T-helper 2 cell treated with Interferon-gamma antibody and Interleukin-4, amounts not matched to agents 5 μg/mL and 100 μg/mL, for 36 hours (primary cell): ENCODE measurements around the gene SEC24D.
A peak's percentile ranks its signal among the peaks of the same experiment; 100 is the strongest.
"Not testable (repeated sequence)": the region's sequence is repeated elsewhere in the genome, so short reads cannot be mapped to it uniquely, and the experiment has no call there.

Experiments
- DNase-seq: peaks from one replicate; pipeline ENCODE4 v3.0.0; 2021; ENCODE audit warnings: low spot score
- H3K27ac Mint-ChIP-seq: one replicate; pipeline ENCODE4 v1.8.0; 2021; ENCODE audit warnings: mild to moderate bottlenecking, mixed read lengths
- H3K27me3 Mint-ChIP-seq: one replicate; pipeline ENCODE4 v1.8.0; 2021; ENCODE audit warnings: low read depth, mixed read lengths
- H3K36me3 Mint-ChIP-seq: one replicate; pipeline ENCODE4 v1.8.0; 2021; ENCODE audit warnings: low read depth, mixed read lengths
- H3K4me1 Mint-ChIP-seq: one replicate; pipeline ENCODE4 v1.8.0; 2021; ENCODE audit warnings: low read depth, mixed read lengths
- H3K4me3 Mint-ChIP-seq: one replicate; pipeline ENCODE4 v1.8.0; 2022; ENCODE audit warnings: mild to moderate bottlenecking, moderate library complexity, mixed read lengths
- H3K9me3 Mint-ChIP-seq: one replicate; pipeline ENCODE4 v1.8.0; 2021; ENCODE audit warnings: mixed read lengths

SEC24D gene

GRCh38 chr4:118835571-118836300 lies at the start of gene SEC24D:
SEC24D (minus strand) TSS chr4:118836126; CDS start chr4:118833696, 2,430 bp downstream.
- Mint-ChIP-seq H3K4me3 (peak within 1 kb of the TSS; percentile 99), H3K27me3 (no peaks in the 10 kb centered on the region), H3K27ac (peak within 1 kb of the TSS; percentile 100), H3K9me3 (no peaks in the 10 kb centered on the region), H3K4me1 (peaks cover 19% of the 10 kb centered on the region), H3K36me3 (peaks cover 20% of the 10 kb centered on the region)
- DNase-seq = peak; percentile 90

GRCh38 chr4:118884716-118885115 lies 48.8 kb upstream of the SEC24D start:
- peaks cover 10% of the 10 kb centered on the region for H3K4me1 Mint-ChIP-seq
- no peaks in the 10 kb centered on the region for H3K36me3 Mint-ChIP-seq
- no peak for DNase-seq
- no peak overlapping the region for H3K27ac Mint-ChIP-seq
- no peak overlapping the region for H3K4me3 Mint-ChIP-seq
- no peaks in the 10 kb centered on the region for H3K9me3 Mint-ChIP-seq
- H3K27me3 Mint-ChIP-seq = peaks cover 32% of the 10 kb centered on the region

GRCh38 chr4:118883861-118884260 lies 47.9 kb upstream of the SEC24D start:
- no peaks in the 10 kb centered on the region for H3K36me3 Mint-ChIP-seq
- H3K27me3 Mint-ChIP-seq = peaks cover 27% of the 10 kb centered on the region
- no peaks in the 10 kb centered on the region for H3K9me3 Mint-ChIP-seq
- no peak overlapping the region for H3K27ac Mint-ChIP-seq
- DNase-seq = no peak
- peaks cover 6% of the 10 kb centered on the region for H3K4me1 Mint-ChIP-seq
- H3K4me3 Mint-ChIP-seq = no peak overlapping the region

GRCh38 chr4:118881512-118882146 lies 45.7 kb upstream of the SEC24D start:
- DNase-seq = no peak
- no peak overlapping the region for H3K4me3 Mint-ChIP-seq
- no peak overlapping the region for H3K27ac Mint-ChIP-seq
- no peaks in the 10 kb centered on the region for H3K4me1 Mint-ChIP-seq
- no peaks in the 10 kb centered on the region for H3K9me3 Mint-ChIP-seq
- H3K27me3 Mint-ChIP-seq = peaks cover 13% of the 10 kb centered on the region
- no peaks in the 10 kb centered on the region for H3K36me3 Mint-ChIP-seq

DNA sequence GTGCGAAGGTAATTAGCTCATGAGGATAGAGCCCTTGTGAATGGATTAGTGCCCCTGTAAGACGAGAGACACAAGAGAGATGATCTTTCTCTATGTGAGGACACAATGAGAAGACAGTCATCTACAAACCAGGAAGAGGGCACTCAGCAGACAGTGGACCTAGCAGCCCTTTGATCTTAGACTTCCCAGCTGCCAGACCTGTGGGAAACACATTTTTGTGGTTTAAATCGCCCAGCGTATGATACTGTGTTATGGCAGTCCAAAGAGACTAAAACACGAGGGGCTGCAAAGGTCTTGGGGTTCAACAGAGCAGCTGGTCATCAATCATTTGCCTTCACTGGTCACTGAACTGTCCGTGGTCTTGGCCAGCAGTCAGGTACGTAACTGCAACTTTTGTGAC lies 43.5 kb upstream of the SEC24D start:
- DNase-seq = no peak
- H3K27ac Mint-ChIP-seq = no peak overlapping the region
- H3K36me3 Mint-ChIP-seq = no peaks in the 10 kb centered on the region
- peaks cover 3% of the 10 kb centered on the region for H3K27me3 Mint-ChIP-seq
- no peaks in the 10 kb centered on the region for H3K9me3 Mint-ChIP-seq
- H3K4me1 Mint-ChIP-seq = no peaks in the 10 kb centered on the region
- H3K4me3 Mint-ChIP-seq = no peak overlapping the region

GRCh38 chr4:118878507-118878906 lies 42.6 kb upstream of the SEC24D start:
- H3K4me3 Mint-ChIP-seq, H3K27ac Mint-ChIP-seq, H3K36me3 Mint-ChIP-seq, H3K4me1 Mint-ChIP-seq, DNase-seq, H3K9me3 Mint-ChIP-seq, H3K27me3 Mint-ChIP-seq: not testable (repeated sequence)

DNA sequence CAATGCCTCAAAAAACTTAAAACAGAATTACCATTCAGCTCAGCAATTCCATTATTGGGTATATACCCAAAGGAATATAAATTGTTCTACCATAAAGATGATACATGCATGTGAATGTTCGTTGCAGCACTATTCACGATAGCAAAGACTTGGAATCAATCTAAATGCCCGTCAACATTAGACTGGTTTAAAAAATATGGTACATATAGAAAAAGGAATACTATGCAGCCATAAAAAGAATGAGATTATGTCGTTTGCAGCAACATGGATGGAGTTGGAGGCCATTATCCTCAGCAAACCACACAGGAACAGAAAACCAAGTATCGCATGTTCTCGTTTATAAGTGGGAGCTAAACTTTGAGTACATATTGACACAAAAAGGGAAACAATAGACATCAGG lies 41.9 kb upstream of the SEC24D start:
- Mint-ChIP-seq H3K27ac (no peak overlapping the region), H3K9me3 (no peaks in the 10 kb centered on the region), H3K27me3 (peaks cover 6% of the 10 kb centered on the region), H3K4me1 (no peaks in the 10 kb centered on the region), H3K4me3 (no peak overlapping the region), H3K36me3 (no peaks in the 10 kb centered on the region)
- DNase-seq = no peak

DNA sequence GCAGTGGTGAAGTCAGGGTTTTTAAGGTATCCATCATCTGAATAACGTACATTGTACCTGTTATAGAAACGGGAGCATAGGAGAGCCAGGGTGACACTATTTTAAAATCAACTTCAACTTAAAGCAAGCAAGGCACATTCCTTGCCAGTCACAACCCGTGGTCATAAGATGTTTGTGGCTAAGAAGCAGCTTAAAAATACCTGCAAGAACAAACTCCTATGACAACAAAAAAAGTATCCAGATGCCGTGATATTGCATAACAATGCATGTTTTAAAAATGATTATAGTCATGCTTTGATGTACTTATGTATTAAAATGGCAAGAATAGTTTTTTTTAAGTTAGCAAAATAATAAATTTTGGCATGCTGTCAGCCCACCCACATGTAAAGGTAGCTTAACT lies 36.3 kb upstream of the SEC24D start:
- no peaks in the 10 kb centered on the region for H3K9me3 Mint-ChIP-seq
- H3K4me1 Mint-ChIP-seq = no peaks in the 10 kb centered on the region
- H3K27me3 Mint-ChIP-seq = peaks cover 7% of the 10 kb centered on the region
- H3K36me3 Mint-ChIP-seq = no peaks in the 10 kb centered on the region
- H3K4me3 Mint-ChIP-seq = no peak overlapping the region
- DNase-seq = no peak
- H3K27ac Mint-ChIP-seq = no peak overlapping the region

DNA sequence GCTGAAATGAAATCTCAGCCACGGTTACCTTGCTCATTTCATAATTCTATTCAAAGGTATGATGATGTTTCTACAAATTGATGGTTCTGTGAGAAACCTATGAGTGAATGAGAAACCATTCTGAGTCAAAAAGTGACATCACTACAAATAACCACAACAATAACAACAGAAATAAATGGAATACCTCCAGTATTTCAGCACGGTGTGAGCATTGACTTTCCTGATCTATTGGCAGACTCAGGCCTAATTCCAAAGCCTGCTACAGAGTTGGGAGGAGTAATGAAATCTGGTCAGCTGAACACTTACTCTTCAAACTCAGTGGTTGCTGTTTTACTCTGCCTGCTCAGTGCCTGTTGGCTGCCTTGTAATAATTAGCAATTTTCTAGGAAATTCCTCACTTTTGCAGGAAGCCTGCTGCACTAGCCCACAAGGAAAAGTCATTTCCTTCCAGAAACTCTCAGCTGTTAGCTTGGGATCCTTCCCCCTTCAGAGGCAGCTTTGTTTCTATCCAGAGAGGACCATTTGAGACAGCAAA lies 33.9 kb upstream of the SEC24D start:
- Mint-ChIP-seq H3K27ac (no peak overlapping the region), H3K4me1 (peaks cover 4% of the 10 kb centered on the region), H3K9me3 (no peaks in the 10 kb centered on the region), H3K4me3 (no peak overlapping the region), H3K27me3 (peaks cover 12% of the 10 kb centered on the region), H3K36me3 (no peaks in the 10 kb centered on the region)
- DNase-seq = no peak

GRCh38 chr4:118867311-118868067 lies 31.6 kb upstream of the SEC24D start:
- no peaks in the 10 kb centered on the region for H3K36me3 Mint-ChIP-seq
- peaks cover 14% of the 10 kb centered on the region for H3K27me3 Mint-ChIP-seq
- no peak overlapping the region for H3K27ac Mint-ChIP-seq
- DNase-seq = no peak
- no peaks in the 10 kb centered on the region for H3K9me3 Mint-ChIP-seq
- no peak overlapping the region for H3K4me3 Mint-ChIP-seq
- peaks cover 4% of the 10 kb centered on the region for H3K4me1 Mint-ChIP-seq

DNA sequence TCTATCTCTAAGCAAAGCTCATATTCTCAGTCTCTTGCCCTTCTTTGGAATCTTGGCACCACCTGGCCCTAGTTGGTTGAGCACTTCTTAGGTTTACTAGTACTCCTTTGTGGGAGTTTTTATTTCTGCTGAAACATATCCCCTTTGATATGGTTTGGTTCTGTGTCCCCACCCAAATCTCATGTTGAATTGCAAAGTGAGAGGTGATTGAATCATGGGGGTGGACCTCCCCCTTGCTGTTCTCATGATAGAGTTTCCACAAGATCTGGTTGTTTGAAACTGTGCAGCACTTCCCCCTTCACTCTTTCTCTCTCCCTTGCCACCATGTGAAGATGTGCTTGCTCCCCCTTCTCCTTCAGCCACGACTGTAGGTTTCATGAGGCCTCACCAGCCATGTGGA lies 30.5 kb upstream of the SEC24D start:
- Mint-ChIP-seq H3K27me3 (peaks cover 19% of the 10 kb centered on the region), H3K9me3 (no peaks in the 10 kb centered on the region), H3K36me3 (no peaks in the 10 kb centered on the region), H3K4me3 (no peak overlapping the region), H3K27ac (no peak overlapping the region), H3K4me1 (peaks cover 4% of the 10 kb centered on the region)
- DNase-seq = no peak

- H3K9me3 Mint-ChIP-seq = no peaks in the 10 kb centered on the region
- H3K4me3 Mint-ChIP-seq = no peak overlapping the region
- no peaks in the 10 kb centered on the region for H3K36me3 Mint-ChIP-seq
- DNase-seq = no peak
- H3K27ac Mint-ChIP-seq = no peak overlapping the region
- peaks cover 4% of the 10 kb centered on the region for H3K4me1 Mint-ChIP-seq
- peaks cover 22% of the 10 kb centered on the region for H3K27me3 Mint-ChIP-seq
Measured at GRCh38 chr4:118865091-118865708, 29.3 kb upstream of the SEC24D start.

DNA sequence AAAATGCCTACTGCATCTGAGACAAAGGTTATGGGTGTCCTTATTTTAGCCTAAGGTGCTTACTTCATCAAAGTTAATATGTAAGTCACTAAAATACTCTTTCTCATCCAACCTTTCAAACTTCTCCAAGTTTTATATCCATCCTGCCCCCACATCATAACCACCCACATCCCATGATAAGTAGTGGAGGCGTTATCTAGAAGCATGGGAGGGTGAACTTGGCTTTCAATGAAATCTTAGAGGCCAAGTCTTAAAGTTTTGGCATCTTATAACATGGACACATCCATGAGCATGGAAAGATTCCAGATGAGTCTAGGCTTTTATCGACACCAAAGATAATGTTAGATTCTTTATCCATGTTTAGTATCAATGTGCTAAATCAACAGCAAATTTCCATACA lies 22.9 kb upstream of the SEC24D start:
- no peak for DNase-seq
- H3K4me1 Mint-ChIP-seq = no peaks in the 10 kb centered on the region
- H3K4me3 Mint-ChIP-seq = no peak overlapping the region
- H3K27ac Mint-ChIP-seq = no peak overlapping the region
- H3K27me3 Mint-ChIP-seq = peaks cover 15% of the 10 kb centered on the region
- no peaks in the 10 kb centered on the region for H3K9me3 Mint-ChIP-seq
- no peaks in the 10 kb centered on the region for H3K36me3 Mint-ChIP-seq

DNA sequence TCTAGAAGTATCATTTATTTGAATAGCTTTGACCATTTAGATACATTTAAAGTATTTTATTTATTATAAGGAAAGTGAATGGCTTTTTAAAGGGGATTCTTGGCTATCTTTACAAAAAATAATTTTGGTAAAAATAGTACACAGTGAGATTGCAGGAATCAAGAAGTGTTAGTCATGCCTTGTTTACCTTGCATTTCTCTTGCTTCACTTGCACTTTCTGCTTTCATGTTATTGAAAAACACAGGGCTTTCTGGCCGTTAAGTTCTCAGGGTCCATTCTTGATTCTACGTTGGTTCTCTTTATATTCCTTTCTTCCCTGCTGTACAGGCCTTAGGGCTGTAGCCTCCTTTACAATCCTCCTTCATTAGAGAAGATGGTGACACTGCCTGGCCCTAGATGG lies 21.8 kb upstream of the SEC24D start:
- no peaks in the 10 kb centered on the region for H3K36me3 Mint-ChIP-seq

More for the DNA sequence above, 21.8 kb upstream of the SEC24D start:
- H3K27ac Mint-ChIP-seq = no peak overlapping the region
- H3K9me3 Mint-ChIP-seq = no peaks in the 10 kb centered on the region
- H3K27me3 Mint-ChIP-seq = peaks cover 9% of the 10 kb centered on the region
- no peak overlapping the region for H3K4me3 Mint-ChIP-seq
- no peak for DNase-seq
- no peaks in the 10 kb centered on the region for H3K4me1 Mint-ChIP-seq
